Middle frontal gyrus (tissue), 1 donor: ENCODE data around the gene PNMA8C.
"Not testable (repeated sequence)": the region's sequence is repeated elsewhere in the genome, so short reads cannot be mapped to it uniquely, and the experiment has no call there.

Source experiments
- DNase-seq: peaks from one replicate; pipeline ENCODE4 v3.0.0-alpha.2; 2015; ENCODE audit warnings: low spot score; ENCODE audit errors: extremely low spot score

PNMA8C gene

DNA sequence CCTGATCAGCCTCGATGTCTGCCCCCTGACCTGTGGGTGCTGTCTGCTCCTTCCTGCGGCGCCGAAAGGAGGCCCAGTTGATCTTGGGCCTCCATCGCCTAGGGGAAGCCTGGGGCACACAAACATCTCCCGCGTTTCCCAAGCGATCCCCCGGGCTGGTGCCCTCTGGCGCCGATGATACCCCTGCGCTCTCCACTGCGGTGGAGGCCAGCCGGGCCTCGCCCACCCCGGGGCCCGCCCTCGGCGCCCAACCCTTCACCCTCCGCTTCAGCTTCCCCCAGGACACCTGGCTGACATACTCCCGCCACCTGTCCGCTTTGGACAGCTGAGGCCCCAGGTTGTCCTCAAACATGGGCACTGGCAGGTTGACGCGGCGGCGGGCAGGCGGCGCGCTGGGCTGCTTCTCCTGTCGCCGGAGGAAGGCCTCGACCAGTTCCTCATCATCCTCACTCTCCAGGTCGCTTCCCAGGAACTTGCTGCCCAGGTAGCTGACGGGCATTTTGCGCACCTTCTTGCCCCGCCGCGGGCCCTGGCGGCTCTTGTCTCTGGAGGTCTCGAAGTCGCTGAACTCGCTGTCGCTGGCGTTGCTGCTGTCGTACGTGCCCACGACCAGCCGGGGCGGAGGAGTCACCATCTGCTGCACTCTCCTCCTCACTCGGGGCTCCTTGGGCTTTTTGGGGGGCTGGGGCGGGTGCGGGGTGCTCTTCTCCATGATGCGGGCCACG lies 16.6 kb downstream of the PNMA8C start:
- DNase-seq, result no peak

DNA sequence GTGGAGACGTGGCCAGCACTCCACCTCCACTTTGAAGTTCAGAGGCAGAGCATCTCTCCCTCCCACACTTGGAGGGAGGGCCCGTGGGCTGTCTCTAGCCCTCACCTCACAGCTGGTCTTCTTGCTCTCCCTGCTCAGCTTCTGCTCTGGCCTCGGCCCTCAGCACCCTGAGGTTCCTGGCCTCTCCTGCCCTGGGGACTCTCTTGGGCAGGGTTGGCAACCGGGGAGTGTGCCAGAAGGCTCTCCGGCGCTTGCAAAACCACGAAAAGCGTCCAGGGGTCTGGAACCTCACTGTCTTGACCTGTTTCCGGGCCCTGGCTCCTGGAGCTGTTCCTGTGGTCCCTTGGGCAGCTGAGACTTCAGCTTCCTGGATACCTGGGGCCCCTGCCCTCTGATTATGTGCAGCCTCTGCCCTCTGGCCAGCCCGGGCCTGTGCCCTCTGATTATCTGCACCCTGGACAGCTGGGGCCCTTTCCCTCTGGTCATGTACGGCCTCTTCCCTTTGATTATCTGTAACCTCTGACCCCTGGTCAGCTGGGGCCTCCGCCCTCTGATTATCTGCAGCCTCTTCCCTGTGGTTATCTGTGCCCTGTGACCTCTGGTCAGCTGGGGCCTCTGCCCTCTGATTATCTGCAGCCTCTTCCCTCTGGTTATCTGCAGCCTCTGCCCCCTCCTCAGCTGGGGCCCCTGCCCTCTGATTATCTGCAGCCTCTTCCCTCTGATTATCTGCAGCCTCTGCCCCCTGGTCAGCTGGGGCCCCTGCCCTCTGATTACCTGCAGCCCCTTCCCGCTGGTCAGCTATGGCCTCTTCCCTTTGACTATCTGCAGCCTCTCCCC lies 17.4 kb downstream of the PNMA8C start:
- no peak for DNase-seq

- DNase-seq, result no peak
Measured at GRCh38 chr19:46410205-46411087, 18.3 kb downstream of the PNMA8C start.

- no peak for DNase-seq
Measured at GRCh38 chr19:46409191-46409590, 19.5 kb downstream of the PNMA8C start.

DNA sequence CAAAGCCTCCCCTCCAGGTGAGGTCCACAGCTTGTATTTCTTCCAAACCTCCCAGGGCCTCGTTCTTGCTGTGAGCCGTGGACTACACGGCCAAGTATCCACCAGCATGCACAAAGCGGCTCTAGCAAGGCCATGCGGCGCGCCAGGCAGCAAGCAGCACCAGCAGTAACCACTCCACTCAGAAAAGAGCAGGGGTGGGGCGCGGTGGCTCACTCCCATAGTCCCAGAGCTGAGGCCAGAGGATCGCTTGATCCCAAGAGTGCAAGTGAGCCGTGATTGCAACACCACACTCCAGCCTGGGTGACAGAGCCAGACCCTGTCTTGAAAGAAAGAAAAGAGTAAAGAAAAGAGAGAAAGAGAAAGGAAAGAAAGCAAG lies 20.1 kb downstream of the PNMA8C start:
- no peak for DNase-seq

DNA sequence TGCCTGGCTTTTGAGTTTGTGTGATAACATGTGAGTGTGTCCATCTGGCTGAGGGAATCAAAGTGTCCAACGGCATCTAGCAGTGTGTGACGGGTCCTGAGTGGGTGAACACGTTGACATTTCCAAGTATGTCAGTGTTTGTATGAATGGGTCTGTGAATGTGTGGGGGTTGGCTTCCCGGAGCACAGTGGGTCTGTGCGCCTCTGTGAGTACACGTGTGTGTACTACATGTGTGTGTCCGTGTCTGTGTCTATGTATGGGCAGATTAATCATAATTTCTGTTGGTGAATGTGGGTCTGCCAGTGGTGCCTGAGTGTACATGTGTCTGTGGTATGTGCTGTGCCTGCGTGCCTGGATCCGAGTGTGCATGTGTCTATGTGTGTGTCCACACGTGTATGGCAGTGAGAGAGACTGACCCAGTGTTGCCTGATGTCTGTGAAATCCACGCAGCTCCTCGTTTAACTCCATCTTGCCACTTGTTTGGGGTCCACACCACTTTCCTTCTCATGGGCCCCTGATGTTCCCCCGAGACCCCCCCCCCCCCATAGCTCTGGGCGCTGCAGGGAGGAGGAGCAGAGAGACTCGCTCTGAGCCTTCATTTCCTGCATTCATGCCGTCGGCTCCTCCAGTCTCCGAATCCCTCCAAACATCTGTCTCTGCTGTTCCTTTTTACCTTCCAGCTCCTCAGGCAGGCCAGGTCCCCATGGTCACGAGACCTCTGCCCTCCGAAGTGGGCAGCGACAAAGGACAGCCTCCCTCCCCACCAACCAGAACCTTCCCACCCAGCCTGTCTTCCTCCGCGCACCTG lies 20.7 kb downstream of the PNMA8C start:
- DNase-seq, result no peak

DNA sequence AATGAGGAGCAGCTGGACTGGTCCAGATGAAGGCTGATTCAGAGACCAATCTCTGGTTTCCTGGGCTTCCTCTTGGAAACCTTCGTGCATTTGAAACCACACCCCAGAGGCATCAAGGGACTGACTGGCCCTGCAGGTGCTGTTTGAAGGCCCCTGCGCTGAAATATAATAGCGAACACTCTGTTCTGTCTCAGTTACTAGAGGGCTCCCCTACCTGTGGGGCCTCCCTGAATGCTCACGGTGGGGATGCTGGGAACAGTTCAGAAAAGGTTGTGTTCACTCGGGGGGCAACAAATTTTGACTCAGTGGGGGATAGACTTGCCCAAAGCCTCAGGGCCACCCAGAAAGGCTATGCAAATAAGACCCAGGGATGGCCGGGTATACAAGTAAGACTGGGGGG lies 21.8 kb downstream of the PNMA8C start:
- no peak for DNase-seq

GRCh38 chr19:46404753-46405468 lies 23.8 kb downstream of the PNMA8C start:
- no peak for DNase-seq

GRCh38 chr19:46404055-46404752 lies 24.5 kb downstream of the PNMA8C start:
- DNase-seq, result no peak

DNA sequence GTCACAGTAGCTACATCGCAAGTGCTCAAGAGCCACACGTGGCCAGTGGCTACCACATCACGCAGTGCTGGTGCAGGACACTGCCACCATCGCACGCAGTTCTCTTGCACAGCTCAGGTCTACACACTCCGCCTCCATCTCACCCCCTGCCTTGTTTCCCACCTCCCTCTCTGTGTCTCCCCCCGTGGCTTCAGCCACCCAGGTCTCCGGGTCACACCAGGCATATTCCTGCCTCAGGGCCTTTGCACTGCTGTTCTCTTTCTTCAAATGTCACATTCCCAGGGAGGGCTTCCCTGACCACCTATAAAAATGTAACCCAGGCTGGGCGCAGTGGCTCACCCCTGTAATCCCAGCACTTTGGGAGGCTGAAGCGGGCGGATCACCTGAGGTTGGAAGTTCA lies 26.0 kb downstream of the PNMA8C start:
- DNase-seq, result no peak

DNA sequence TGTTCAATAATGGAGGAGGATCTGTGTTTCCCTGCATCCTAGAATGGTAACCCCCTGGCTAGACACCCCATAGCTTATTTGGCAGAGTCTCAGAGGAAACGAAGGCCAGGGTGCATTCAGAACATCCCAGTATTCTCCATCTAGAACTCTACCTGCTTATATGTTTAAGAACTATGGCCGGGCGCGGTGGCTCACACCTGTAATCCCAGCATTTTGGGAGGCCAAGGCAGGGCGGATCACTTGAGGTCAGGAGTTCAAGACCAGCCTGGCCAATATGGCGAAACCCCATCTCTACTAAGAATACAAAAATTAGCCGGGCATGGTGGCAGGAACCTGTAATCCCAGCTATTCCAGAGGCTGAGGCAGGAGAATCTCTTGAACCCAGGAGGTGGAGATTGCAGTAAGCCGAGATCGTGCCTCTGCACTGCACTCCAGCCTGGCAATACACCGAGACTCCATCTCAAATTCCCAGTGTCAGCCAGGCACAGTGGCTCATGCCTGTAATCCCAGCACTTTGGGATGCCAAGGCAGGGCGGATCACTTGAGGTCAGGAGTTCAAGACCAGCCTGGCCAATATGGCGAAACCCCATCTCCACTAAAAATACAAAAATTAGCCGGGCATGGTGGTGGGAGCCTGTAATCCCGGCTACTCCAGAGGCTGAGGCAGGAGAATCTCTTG lies 30.8 kb downstream of the PNMA8C start:
- DNase-seq, result not testable (repeated sequence)

GRCh38 chr19:46394402-46394797 lies 34.3 kb downstream of the PNMA8C start:
- DNase-seq, result no peak

GRCh38 chr19:46393456-46394401 lies 35.0 kb downstream of the PNMA8C start:
- no peak for DNase-seq

DNA sequence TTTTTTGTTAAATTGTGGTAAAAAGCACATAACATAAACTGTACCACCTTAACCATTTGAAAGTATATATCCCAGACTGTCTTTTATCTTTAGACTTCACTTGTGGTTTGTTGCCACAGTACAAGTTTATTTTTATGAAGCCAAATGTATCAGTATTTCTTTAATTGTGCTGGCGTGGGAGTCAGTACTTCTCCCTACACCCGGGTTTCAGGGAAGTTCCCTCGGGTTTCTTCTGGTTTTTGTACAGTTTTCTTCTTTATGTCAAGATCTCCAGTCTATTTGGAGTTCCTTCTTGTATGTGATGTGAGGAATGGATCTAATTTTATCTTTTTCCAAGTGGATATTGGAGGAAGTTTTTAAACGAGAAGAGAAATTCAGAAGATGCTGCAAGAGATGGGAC lies 35.9 kb downstream of the PNMA8C start:
- no peak for DNase-seq

DNA sequence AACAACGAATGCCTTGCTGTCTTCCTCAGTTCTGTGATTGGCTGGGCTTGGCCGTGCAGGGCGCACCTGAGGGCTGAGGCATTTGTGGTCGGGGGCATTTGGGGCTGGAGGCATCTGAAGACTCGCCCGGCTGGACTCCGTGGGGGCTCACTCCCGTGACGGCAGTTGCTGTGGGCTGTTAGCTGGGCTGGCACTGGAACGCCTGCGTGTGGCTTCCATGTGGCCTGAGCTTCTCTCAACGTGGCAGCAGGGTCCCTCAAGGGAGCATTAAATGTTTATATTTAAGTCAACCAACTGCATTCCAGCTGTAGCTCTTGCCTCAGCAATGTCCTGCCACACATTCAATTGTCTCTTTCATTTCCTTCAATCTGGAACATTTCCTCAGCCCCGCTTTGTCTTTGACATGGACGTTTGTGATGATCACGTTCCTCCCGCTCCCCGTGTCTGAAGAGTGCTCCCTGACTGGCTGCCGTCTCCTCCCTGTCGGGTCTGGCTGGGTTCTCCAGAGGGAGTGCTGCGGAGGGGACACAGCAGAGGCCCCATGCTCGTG lies 36.4 kb downstream of the PNMA8C start:
- DNase-seq, result no peak

GRCh38 chr19:46391296-46392251 lies 37.2 kb downstream of the PNMA8C start:
- no peak for DNase-seq

DNA sequence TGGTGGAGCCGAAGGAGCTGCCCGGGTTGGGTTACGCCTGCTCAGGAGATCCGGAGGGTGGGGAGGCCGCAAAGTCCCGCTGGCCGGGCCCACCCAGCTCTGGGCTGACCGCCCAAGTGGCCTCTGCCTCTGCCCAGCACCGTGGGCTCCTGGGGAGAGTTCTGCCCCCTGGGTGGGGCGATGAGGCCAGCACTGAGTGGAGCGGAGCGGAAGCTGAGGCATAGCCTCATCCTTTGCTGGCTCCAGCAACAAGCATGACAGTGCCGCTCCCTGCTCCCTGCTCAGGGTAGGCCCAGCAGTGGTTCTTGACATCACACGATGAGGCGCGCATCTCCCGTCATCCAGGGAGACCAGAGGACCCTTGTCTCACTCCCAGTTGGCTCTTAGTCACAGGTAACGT lies 37.9 kb downstream of the PNMA8C start:
- no peak for DNase-seq
